Skin epidermis (tissue), 12 donors: ENCODE data around the gene NPAS3.

Experiments
- H3K27ac ChIP-seq, 21 experiments: fragments of 200-600 bp; sonication (generic) in 11 of 21; one replicate each; pipeline ENCODE4 v1.5.0; 2020; ENCODE audit warnings: mild to moderate bottlenecking in 3 of 21, inconsistent platforms in 2 of 21, moderate library complexity in 2 of 21
- H3K4me3 ChIP-seq, 7 experiments: fragments of 200-600 bp; sonication (generic) in 2 of 7; one replicate each; pipeline ENCODE4 v1.5.0; 2020; ENCODE audit warnings: inconsistent platforms in 2 of 7, mild to moderate bottlenecking in 2 of 7, moderate library complexity in 1 of 7

The NPAS3 gene

DNA sequence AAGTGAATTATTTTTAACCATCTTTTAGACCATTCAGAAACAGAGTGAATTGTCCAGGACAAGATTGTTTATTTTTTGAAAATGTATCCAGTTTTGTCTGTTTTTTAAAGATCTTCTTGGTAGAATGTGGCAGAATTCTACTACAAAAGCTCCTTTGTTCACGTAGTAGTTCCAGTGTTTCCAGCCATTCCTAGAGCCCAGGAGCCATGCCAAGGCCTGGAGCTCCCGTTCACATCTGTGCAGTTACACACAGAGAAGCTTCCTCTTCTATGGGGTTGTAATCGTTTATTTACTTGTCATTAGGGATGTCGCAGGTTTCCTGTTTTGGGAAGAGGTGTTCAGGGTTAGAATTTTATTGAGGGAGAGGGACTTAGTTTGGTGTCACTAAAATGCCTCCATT lies 409.8 kb downstream of the NPAS3 start:
- H3K27ac ChIP-seq: no peak overlapping the region
- no peak overlapping the region for H3K4me3 ChIP-seq

DNA sequence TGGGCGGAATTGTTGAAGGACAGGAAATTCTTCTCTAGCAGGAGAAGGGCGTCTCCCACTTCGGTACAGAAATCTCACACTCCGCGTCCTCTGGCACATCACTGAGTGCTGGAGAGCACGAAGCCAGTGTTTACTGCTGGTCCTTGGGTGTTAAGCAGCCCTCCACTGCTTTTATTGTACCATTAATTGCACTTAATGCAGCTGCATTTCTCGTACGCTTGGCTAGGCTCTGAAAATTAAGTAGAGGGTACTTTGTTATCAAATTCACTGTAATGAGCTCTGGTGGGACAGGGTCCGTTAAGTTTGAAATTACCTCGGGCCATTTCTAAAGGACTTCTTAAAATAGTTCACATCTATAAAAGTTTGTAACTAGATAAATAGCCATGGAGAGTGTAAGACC lies 411.2 kb downstream of the NPAS3 start:
- Histone ChIP-seq H3K27ac (no peak overlapping the region), H3K4me3 (no peak overlapping the region)

DNA sequence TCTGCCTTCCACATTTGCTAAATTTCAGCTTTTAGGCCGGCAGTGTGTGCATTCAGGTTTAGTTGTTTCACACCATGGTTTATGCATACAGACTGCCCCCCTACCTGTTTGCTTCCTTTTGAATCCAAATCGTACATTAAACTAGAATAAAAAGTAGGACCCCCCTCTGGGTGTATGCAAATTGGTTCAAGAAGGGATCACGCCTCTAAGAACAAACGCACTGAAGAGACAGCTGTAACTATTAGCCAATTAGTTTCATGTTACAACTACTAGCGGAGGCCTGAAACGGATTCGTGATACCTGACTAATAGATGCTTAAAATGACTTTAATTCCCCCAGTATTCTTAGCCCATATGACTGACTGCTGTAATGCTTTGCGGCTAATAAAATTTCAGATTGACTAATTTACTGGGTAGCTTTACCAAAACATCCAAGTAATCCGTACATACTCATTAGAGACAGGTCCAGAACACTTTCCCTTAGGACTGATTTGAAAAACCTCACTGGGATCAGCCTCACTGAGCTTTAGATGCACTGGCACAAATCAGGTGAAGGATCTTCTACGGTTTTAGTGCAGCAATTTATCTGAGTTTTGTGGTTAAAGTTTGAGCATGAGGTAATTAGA lies 411.8 kb downstream of the NPAS3 start:
- H3K27ac ChIP-seq: no peak overlapping the region
- H3K4me3 ChIP-seq: no peak overlapping the region

DNA sequence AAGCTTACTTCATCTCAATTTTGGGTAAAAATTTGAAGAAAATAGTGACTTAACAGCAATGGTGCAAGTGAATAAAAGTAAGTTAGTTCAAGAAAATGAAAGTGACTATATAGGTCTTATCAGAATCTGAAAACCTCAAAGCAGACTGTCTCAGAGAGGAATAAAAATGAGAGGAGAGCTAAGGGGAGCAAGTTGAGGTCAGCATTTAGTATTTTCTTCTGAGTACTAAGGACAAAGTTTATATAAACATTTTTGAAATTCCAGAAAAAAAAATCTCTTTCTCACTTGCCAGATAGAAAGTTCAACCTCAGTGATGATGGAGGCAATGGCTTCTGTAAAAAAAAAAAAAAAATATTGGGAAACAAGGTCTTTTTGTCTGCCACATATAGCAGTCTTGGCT lies 414.1 kb downstream of the NPAS3 start:
- H3K27ac ChIP-seq: no peak overlapping the region
- H3K4me3 ChIP-seq: no peak overlapping the region

DNA sequence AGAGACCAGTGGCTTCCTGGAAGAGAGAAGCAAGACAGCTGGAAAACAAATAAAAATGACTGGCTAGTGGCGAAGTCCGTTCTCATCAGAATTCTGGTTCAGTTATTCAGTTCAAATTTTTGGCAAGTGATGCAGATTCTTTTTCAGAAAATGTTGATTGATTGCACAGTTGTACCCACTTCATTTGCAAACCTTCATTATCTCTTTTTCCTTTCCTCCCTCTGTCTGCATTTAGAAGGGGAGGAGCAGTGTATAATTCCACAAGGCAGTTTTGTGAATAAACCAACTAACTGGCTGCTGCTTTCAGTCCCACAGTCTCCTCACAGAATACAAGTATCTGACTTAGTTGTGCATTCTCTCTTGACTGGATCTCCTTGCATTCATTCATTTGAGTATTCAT lies 417.5 kb downstream of the NPAS3 start:
- H3K27ac ChIP-seq: no peak overlapping the region
- no peak overlapping the region for H3K4me3 ChIP-seq

DNA sequence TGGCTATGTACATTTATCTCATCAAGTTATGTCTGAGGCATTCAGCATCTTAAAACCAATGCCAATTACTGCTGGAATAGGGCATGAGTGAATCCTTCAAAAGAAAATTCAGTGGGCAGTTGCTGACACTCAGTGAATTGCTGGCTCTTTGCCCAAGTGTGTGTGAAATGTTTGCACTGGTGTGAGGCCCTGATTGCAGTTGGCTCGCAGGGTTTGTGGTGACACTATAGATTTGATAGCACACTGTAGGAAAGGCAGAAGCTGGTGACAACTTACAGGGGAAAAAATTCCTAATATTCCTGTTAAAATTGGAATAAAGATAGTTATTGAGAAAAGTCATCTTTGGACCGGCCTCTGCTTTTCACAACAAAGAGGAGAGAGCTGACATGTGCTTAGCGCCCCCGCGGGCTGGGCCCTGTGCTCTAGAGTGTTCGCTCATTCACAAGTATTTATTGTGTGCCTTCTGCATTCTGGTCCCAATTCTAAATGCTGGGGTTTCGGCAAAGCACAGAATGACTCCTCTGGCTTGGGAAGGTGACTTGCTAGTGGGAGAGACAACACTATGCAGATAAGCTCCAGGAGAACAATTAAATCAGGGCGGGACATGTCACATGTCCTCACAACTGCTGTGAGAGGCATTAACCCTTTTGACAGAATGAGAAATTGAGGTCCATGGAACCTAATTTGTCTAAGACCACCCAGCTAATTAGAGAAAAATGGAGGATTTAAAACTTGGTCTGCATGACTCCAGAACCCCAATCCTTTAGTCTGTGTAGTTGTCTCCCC lies 418.7 kb downstream of the NPAS3 start:
- Histone ChIP-seq H3K4me3 (no peak overlapping the region), H3K27ac (no peak overlapping the region)

DNA sequence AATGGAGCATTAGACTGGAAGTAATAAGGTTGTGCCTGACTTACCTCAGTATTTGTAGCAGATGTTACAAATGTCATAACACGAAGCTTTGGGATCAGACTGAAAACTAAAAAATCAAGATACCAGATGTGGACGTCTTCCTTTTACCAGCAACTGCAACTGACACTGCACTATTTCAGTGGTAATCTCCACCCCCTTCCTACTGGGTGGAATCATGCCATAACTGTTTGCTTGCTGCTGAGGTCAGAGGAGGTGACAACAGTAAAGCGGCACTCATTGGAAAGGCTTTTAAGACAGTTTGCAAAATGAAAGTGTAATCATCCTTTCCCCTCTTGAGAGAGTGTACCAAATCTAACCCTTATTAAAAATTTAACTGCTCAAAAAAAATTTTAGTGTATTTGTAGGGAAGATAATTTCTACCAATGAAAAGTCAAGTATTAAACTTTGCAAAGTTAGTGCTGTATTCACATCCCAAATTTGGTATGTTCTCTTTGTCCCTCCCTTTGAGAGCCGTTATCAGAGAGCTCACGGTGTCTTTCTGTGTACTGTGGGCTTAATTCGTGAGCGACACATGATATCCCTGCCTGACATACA lies 420.7 kb downstream of the NPAS3 start:
- no peak overlapping the region for H3K4me3 ChIP-seq

DNA sequence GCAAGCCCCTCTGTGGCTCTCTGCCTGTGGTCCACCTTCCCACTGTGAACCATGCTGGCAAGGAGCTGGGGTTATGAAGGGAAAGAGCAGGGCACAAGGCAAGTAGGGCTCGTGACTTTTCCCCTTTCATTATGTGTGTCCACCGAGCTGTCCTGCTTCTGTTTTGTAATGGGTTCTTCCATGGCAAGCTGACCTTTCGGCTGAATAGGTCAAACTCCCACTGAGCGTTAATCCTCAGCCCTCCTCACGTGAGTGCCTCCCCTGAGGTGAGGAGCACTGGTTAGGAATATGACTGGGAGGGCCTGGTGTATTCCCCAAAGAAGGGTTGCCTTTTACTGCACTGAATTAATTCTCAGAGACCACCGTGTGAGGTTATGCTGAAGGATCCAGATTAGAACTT lies 424.3 kb downstream of the NPAS3 start:
- no peak overlapping the region for H3K4me3 ChIP-seq
- no peak overlapping the region for H3K27ac ChIP-seq

More for the DNA sequence above, 420.7 kb downstream of the NPAS3 start:
- H3K27ac ChIP-seq: no peak overlapping the region

DNA sequence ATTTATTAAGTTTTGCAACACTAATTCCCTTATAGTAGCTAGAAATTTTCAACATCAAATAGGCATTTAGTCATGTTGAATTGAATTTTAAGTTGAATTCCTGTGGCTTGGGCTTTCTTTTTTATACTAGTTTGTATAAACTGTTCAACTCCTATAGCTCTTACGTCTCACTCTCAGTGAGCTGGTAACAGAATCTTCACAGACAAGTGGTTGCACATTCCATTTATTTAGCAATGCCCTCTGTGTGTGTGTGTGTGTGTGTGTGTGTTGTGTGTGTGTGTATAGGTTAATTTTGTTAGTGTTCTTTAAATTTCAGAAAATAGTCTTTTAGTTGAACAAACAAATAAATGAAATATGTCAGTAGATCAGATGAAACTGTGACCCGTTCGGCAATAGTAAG lies 425.0 kb downstream of the NPAS3 start:
- no peak overlapping the region for H3K4me3 ChIP-seq
- H3K27ac ChIP-seq: no peak overlapping the region

DNA sequence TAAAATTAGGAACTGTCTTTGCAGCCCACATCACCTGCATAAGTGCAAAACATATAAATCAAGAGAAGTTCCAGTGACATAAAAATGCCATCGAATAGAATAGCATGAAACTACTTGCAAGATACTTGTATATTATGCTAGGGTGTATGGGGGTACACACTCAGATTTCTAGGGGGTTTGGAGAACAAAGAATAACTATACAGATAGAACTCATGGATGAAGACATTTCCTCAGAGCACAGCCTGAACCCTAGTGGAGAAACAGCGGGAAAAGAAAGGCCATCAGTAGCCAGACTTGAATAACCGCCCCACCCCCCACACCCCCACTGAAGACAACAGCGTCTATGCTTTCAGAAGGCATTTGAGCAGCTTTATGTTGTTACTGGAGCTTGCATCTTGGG lies 425.8 kb downstream of the NPAS3 start:
- Histone ChIP-seq H3K4me3 (no peak overlapping the region), H3K27ac (no peak overlapping the region)

DNA sequence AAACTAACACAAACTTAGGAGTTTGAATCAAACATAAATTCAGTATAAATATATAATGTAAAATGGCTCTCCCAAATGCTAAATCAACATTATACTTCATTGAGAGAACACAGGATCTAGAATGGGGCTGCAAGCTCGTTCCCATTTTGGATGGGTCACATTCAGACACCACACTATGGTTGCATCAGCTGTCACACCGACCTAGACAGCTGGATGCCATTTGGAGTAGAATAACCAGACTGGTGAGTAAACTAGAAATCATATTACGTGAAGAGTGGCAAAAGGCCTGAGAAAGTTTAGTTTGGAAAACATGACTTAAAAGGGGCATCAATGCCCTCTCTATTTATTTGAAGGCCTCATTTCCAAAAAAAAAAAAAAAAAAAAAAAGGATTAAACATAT lies 430.4 kb downstream of the NPAS3 start:
- Histone ChIP-seq H3K27ac (no peak overlapping the region), H3K4me3 (no peak overlapping the region)

DNA sequence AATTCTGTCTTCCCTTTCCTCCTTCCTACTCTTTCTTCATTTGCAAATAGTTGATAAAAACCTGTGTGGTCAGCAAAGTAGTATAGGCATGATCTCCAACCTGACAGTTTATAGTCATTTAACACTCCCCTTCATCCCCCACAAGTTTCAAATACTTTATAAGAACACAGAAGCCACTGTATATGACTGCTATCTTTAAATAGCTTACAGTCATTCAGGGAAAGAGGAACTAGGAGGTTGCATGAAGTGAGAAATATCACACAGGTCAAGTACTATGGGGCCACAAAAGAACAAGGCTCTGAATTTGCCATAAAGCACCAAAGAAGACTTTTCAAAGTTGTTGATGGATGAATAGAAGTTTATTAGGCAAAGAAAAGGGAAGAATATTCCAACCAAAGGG lies 431.3 kb downstream of the NPAS3 start:
- H3K27ac ChIP-seq: no peak overlapping the region
- no peak overlapping the region for H3K4me3 ChIP-seq

DNA sequence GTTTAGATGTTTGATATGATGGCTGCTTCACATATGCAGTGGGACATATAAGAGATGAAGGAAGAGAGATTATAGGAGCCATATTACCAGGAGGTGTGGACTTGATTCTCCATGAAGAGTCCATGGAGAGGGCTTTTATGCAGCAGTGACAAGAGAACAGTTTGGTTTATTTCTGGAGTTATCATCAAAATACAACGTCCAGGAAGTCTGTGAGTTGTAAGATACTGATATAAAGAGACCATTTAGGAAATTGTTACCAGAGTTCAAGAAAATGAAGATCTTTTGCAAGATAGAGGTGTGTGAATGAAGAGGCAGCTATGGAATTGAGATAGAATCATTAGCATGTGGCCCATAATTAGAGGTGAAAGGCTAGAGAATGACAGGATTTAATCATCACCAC lies 431.7 kb downstream of the NPAS3 start:
- Histone ChIP-seq H3K4me3 (no peak overlapping the region), H3K27ac (no peak overlapping the region)

DNA sequence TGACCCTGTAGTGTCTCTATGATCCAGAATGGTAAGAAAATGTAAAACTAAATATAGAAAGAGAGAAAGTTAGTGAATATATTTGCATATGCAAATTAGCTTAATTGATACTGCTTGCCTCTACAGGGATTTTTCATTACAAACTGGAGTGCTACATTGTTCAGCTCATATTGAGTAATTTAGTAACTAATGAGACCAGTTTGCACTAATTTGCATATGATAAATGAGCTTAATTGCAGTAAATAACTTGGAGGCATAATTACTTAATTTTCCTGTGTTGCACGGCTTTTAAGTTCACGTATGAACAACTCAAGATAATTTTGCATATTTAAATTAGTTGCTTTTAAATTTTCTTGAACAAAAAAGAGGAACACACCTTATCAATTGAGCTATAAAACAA lies 436.5 kb downstream of the NPAS3 start:
- Histone ChIP-seq H3K27ac (no peak overlapping the region), H3K4me3 (no peak overlapping the region)

DNA sequence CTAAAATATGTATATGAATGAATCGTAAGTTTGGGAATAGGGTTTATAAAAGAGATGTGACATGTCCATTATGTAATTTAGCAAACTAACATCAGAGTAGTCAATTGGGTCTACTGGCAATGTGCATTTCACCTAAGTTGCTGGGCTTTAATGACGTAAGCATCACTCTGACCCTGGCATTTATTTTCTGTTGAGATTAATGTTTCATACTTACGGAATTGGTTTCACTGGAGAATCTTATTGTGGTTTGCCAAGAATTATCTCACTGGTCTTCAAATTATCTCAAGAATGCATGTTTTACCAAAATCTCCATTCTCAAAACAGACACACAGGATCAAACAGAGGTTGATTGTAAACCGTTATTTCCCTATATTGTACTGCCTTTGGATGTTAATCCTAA lies 437.1 kb downstream of the NPAS3 start:
- no peak overlapping the region for H3K27ac ChIP-seq
- H3K4me3 ChIP-seq: no peak overlapping the region

DNA sequence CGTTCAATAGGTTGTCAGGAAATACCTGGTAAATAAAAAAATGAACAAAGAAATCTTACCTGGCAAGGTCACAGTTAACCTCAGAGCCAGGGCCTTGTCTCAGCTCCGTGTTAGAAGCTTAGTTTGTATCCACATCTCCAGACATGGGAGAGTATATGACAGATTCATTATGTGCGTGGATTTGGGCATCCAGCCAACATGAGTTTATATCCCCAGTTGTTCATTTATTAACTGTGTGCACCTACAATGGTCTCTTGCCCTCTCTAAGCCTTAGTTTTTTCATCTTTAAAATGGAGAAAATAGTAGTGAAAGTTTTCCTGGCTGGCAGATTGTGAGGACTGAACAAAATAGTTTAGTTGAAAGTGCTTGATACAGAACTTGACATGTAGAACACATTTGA lies 437.8 kb downstream of the NPAS3 start:
- no peak overlapping the region for H3K27ac ChIP-seq
- H3K4me3 ChIP-seq: no peak overlapping the region

DNA sequence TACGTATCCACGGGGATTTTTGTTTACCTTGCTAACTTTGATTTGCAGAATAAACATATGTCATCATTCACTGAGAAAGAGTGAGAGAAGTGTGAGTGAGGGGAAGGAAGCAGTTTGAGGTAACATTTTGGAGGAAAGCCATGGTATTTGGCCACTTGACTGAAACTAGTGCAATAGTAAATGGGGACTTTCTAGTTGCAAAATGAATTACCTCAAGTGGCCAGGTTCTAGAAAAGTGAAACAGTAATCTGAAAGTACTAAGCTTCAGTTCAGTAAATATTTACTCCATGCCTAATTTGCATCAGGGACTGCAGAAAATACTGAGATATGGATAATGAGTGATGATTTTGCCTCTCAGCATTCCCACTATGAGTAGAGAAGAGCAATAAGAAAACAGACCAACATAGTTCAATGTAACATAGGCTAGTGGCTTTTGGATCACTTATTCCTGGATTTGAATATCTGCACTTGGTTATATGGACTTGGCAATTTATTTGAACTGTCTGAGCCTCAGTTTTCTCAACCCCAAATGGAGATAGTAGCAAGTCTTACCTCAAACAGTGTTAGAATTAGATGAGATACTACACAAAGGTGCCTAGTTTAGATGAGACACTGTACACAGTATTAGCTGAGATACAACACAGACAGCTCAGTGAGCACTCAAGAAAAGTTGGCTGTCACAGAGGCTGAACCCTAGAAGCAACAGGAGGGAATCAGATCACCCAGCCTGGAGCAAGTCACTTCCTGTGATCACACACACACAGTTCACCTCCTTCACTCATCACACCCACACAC lies 439.1 kb downstream of the NPAS3 start:
- H3K4me3 ChIP-seq: no peak overlapping the region
- H3K27ac ChIP-seq: no peak overlapping the region

DNA sequence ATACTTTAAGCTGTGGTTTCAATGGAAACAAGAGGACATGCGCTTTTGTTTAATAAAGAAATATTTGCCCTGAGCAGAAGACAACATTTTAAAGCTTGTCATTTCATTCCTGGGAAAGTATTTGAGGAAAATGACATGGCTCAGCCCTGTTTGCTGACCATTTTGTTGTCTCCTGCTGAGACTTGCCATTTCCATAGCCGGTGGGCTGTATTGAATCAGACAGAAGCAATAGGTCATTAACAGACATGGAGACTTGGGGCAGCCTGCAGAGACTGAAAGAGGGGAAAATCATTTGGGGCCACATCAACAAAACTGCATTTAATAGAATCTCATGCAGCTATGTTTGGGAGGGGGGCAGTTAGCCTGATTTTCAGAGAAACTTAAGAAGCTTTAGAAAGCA lies 443.0 kb downstream of the NPAS3 start:
- no peak overlapping the region for H3K4me3 ChIP-seq
- no peak overlapping the region for H3K27ac ChIP-seq

DNA sequence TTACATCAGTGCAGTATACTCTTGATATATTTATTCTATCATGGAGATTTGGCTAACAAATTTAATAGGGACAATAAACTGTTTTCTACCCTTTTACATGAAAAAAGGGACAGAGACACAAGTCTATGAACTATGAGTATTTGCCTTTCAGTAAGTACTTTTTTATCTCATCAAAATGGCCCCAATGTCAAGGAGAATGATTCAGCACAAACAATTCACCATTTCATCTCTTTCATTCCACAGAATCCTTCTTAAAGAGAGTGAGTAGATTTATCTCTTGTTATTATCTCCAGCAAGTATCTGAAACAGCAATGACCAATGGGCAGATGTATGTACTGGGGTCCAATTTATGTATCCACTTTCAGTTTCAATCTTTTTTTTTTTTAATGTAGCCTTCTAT lies 447.5 kb downstream of the NPAS3 start:
- Histone ChIP-seq H3K27ac (no peak overlapping the region), H3K4me3 (no peak overlapping the region)

DNA sequence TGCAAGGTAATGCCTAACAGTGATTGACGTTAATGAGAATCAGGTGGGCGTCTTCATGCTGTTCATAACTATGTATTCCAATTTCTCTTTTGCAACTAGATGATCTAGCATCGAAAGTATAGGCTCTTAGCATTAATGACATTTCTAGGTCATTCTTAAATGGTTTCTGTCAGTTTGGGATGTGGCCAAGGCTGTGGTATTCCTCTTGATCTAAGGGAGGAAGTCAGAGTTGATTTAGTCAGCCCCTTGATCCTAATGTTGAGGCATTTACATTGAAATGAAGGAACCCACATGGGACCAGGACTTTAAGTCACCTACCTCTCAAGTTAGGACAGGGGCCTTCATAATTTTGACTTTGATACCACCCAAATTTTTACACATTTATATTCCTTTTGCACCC lies 448.1 kb downstream of the NPAS3 start:
- H3K27ac ChIP-seq: no peak overlapping the region
- H3K4me3 ChIP-seq: no peak overlapping the region

DNA sequence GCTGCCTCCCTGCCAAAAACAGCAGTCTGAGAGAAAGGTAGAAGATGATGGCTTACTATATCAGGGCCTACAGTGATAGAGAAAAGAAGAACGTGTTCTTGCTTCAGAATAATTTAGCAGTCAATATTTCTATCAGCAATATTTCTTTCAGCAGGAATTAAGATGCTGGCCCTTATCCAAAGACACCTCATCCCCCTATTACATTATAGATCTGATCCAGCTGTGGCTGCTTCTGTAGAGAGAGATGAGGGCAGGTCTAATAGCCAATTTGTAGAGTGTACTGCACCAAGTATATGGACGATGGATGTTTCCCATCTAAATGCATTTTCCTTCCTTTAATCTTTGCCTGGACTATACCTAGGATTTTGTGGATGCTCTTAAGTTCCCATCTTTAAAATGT lies 451.7 kb downstream of the NPAS3 start:
- Histone ChIP-seq H3K4me3 (no peak overlapping the region), H3K27ac (no peak overlapping the region)
